SK-MEL-5 (cell line): Measurements from ENCODE around the gene ZBTB11. TPM values are rescaled to one million over a fixed set of nuclear protein-coding genes. Genes with fewer than 3 reads are reported as not detected.
"Not testable (repeated sequence)": the region's sequence is repeated elsewhere in the genome, so short reads cannot be mapped to it uniquely, and the experiment has no call there.

Experiments used
- DNase-seq: peaks from one replicate; pipeline ENCODE4 v3.0.0-alpha.2; 2016; ENCODE audit warnings: low read depth, low spot score
- in situ Hi-C: cut with HindIII; loops from 2 replicates; pipeline ENCODE4 v1.10.0; 2016; ENCODE audit warnings: low sequenced_read_pairs, high pct_unique_total_duplicates, low pct_unique_long_range_greater_than_20kb
- polyA plus RNA-seq, 2 experiments: library from polyadenylated mRNA; depleted of rRNA; stranded (reverse); fragments of >200 nt; gene quantifications; 2 replicates each; pipeline ENCODE4 v1.2.3, GENCODE V29; 2015
- total RNA-seq: library from RNA; depleted of rRNA; stranded (reverse); fragments of >200 nt; shearing (Covaris generic); gene quantifications from 2 replicates; pipeline ENCODE4 v1.2.3, GENCODE V29; 2014; rRNA removed

ZBTB11 gene
- 21.7 and 22.9 TPM in 2 replicates for total RNA-seq
- polyA plus RNA-seq (2015; cell fraction: cytosol; rRNA removed) = 11.2 and 17.2 TPM in 2 replicates
- 27.3 and 30.8 TPM in 2 replicates for polyA plus RNA-seq (2015; cell fraction: nucleus; rRNA removed)

GRCh38 chr3:101676765-101677435 is at the start of gene ZBTB11:
TSS of gene ZBTB11 (minus strand) at chr3:101677132. CDS start at chr3:101676914, 218 bp downstream.
- in situ Hi-C loops = no loop called here
- DNase-seq = peak; percentile 100

- no peak for DNase-seq
- in situ Hi-C loops = no loop called here
Observed at GRCh38 chr3:101725890-101726275, 49.0 kb upstream of the ZBTB11 start.

- in situ Hi-C loops = no loop called here
- DNase-seq = peak; percentile 43
Observed at GRCh38 chr3:101725194-101725889, 48.4 kb upstream of the ZBTB11 start.

- peak; percentile 96 for DNase-seq
- in situ Hi-C loops = no loop called here
Observed at GRCh38 chr3:101724329-101725193, 47.6 kb upstream of the ZBTB11 start, which contains the start of gene CEP97. TSS of gene CEP97 (plus strand) at chr3:101724614. CDS start at chr3:101724677, 63 bp downstream.

- in situ Hi-C loops = no loop called here
- DNase-seq = no peak
Observed at GRCh38 chr3:101722394-101723173, 45.7 kb upstream of the ZBTB11 start.

GRCh38 chr3:101720851-101721840 is 44.2 kb upstream of the ZBTB11 start:
- DNase-seq = peak; percentile 28
- in situ Hi-C loops = no loop called here

- in situ Hi-C loops = no loop called here
- no peak for DNase-seq
Observed at GRCh38 chr3:101719604-101720185, 42.8 kb upstream of the ZBTB11 start.

GRCh38 chr3:101718455-101718854 is 41.5 kb upstream of the ZBTB11 start:
- in situ Hi-C loops = no loop called here
- no peak for DNase-seq

GRCh38 chr3:101709126-101709525 is 32.2 kb upstream of the ZBTB11 start:
- in situ Hi-C loops = no loop called here
- DNase-seq = no peak

- DNase-seq, in situ Hi-C loops: not testable (repeated sequence)
Observed at GRCh38 chr3:101704639-101705038, 27.7 kb upstream of the ZBTB11 start.

- DNase-seq = no peak
- in situ Hi-C loops = no loop called here
Observed at GRCh38 chr3:101703169-101703568, 26.2 kb upstream of the ZBTB11 start.

GRCh38 chr3:101702726-101703125 is 25.8 kb upstream of the ZBTB11 start:
- in situ Hi-C loops = no loop called here
- DNase-seq = no peak

GRCh38 chr3:101701696-101702634 is 25.0 kb upstream of the ZBTB11 start:
- in situ Hi-C loops = no loop called here
- no peak for DNase-seq

- DNase-seq = peak; percentile 79
- in situ Hi-C loops = no loop called here
Observed at GRCh38 chr3:101695779-101696372, 18.9 kb upstream of the ZBTB11 start.
